GM12874 (cell line): Measurements from ENCODE around the gene SHANK2.

Experiments
- TF ChIP-seq, protein P1 (sequence below): IDR thresholded peaks from 2 replicates; pipeline ENCODE4 v1.5.1; 2011; ENCODE audit warnings: low read depth, mild to moderate bottlenecking, control low read depth, low read length, moderate library complexity; ENCODE audit not compliant: insufficient read depth

SHANK2 gene

DNA sequence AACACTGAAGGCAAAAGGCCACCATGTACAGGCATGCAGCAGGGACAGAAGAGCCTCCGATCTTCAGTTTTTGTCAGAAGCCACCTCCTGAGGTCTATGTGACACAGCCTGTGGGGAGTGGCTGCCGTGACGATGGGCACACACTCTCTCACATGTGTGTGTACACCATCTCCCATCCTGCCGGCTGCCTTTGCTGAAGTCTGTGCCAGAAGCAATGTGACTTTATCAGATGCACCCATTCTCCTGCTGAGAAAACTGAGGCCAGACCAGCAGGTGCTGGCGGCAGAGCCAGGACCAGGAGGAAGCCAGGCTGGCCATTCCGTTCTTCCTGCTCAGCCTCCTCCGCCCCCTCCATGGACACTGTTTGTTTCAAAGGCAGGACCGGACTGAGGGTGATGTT is 16.7 kb downstream of the SHANK2 start:
- TF ChIP-seq, protein P1, sequence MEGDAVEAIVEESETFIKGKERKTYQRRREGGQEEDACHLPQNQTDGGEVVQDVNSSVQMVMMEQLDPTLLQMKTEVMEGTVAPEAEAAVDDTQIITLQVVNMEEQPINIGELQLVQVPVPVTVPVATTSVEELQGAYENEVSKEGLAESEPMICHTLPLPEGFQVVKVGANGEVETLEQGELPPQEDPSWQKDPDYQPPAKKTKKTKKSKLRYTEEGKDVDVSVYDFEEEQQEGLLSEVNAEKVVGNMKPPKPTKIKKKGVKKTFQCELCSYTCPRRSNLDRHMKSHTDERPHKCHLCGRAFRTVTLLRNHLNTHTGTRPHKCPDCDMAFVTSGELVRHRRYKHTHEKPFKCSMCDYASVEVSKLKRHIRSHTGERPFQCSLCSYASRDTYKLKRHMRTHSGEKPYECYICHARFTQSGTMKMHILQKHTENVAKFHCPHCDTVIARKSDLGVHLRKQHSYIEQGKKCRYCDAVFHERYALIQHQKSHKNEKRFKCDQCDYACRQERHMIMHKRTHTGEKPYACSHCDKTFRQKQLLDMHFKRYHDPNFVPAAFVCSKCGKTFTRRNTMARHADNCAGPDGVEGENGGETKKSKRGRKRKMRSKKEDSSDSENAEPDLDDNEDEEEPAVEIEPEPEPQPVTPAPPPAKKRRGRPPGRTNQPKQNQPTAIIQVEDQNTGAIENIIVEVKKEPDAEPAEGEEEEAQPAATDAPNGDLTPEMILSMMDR: no peak

DNA sequence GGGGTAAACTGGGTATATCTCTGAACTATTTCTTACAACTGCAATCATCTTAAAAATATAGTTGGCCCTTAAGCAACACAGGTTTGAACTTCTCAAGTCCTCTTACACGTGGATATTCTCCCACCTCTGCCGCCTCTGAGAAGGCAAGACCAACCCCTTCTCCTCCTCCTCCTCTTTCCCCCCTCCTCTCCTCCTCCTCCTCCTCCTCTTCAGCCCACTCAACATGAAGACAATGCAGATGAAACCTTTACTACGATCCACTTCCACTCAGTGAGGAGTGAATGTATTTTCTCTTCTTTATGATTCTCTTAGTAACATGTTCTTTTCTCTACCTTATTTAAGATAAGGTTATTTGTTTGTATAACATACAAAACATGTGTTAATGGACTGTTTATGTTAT is 20.0 kb downstream of the SHANK2 start:
- TF ChIP-seq, protein P1: no peak

DNA sequence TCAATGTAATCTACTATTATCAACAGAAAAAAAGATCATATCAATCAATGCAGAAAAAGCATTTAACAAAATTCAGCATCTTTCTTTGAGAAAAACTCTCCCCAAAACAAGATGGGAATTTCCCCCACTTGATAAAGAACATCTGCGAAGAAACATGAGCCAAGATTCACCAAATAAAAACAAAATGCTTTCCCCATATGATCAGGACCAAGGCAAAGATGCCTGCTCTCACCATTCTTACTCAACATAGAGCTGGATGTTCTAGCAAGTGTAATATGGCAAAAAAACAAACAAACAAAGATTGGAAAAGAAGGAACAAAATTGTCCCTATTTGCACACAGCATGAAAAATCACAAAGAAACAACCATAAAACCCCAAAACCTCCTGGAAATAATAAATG is 23.4 kb downstream of the SHANK2 start:
- TF ChIP-seq, protein P1: no peak

DNA sequence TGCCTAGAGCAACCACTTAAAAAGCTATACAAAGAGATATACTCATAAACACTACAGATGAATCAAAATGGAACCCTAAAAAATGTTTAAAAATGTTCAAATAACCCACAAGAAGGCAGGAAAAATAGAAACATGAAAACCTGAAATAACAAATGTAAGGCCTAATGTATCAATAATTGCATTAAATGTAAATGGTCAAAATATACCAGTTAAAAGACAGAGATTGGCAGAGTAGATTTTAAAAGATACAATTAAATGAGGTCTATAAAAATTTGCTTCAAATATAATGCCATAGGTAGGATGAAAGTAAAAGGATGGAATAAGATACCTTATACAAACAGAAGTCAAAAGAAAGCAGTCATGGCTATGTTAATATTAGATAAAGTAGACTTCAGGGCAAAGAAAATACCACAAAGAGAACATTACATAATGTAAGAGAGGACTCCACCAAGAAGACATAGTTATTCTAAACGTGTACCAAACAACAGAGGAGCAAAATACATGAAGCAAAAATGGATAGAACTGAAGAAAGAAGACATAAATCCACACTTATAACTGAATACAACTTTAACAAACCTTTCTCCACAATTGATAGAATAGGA is 25.2 kb downstream of the SHANK2 start:
- TF ChIP-seq, protein P1: no peak

DNA sequence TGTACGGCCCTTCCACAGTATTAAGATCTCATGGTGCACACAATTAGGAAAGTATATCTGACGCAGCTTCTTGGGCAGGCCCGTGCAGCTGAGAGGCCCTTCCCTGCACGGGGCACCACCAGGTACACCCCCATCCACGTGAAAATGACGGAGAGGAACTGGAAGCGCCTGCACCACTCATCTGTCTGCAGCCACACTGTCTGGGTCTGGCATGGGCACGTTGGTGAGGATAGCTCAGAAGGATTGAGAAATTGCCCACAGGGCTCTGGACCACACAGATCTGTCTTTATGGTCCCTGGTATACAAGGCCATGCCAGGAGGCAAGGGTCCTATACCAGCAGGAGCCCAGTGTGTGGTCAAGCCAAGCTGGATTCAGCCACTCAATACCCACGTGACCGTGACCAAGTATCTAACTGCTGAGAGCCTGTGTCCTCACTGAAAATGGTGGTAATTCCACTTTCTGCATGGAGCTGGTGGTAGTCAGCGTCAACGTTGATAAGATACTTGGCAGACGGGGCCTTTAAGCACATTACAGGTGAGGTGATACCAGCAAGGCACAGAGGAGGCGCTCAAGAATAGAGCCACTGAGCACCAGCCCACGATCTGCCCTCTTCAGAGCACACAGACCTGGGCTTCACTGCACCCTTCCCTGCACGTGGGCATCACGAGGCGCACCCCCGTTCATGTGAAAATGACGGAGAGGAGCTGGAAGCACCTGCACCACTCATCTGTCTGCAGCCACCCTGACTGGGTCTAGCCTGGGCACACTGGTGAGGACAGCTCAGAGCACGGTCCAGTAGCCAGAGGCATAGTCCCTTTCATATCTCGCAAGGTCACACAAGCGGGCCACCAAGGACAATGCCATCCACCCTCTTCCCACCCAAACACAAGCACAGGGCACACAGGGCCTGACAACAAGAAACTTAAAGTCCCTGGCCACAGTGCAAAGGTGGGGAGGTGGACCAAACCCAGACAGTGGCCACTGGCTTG is 28.4 kb downstream of the SHANK2 start:
- TF ChIP-seq, protein P1: no peak

DNA sequence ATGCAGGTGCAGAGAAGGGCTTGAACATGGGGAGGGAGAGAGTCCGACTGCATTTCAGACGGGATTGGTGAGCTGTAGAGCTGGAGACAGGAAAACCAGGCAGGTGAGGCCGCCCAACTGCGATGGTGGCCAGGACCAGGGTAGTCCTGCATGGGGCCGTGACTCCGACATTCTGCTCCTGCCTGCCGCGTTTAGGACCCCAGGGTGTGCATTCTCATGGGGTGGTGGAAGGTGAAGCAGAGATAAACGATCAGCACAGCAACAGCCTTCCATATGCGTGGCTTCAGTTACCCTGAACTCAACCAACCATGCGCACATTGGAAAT is 29.3 kb downstream of the SHANK2 start:
- TF ChIP-seq, protein P1: no peak

DNA sequence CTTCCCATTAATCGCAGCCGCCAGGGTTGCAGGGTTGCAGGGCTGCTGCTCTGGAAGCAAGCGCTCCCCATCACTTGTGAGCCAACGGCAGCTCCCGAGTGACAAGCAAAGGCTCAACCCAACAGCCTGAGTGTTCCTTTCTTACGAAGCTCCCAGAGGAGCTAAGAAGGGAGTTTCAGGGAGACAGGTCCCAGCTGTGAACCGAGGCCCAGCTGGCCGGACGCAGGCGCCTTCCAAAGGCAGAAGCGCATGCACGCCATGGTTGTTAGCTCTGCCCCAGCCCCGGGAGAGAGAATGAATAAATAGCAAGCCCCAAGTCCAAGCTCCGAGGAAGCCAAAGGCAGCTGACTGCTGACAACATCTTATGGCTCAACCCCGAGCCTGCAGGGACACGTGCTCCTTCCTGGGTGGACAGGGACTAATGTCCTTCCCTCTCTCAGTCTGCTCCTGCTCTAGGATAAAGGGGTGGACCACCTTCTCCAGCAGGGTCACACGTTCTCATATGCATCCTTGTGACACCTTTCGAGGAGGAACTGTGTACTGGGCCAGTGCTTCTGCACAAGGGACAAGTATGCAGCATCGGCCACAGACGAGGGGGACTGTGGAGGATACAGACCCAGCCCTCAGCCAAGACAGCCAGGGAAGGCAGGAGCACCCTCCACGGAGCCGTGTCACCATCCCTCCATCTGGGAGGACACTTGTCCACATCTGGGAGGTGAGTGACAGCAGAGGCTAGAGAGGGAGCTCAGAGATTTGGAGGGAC is 29.9 kb downstream of the SHANK2 start:
- TF ChIP-seq, protein P1: no peak
